Heart left ventricle (tissue), 13 donors: ENCODE results near the gene LRP5.

Experiments
- CTCF ChIP-seq, 12 donors: fragments of 200-600 bp; sonication (generic) in 4 of 12; IDR thresholded peaks; one replicate each; pipeline versions ENCODE4 v1.5.0 to v1.8.0; 2018 to 2022; ENCODE audit warnings: antibody characterized with exemption in 12 of 12, mild to moderate bottlenecking in 5 of 12
- POLR2A ChIP-seq, 2 donors: fragments of 450-650 bp; IDR thresholded peaks; one replicate each; pipeline ENCODE4 v1.6.1; 2017; ENCODE audit warnings: antibody characterized with exemption in 2 of 2, mild to moderate bottlenecking in 2 of 2, moderate library complexity in 2 of 2
- donor health status: ischemic (EF 13 %, LVEDD 7.1; RV severe dilation, severe dysfunction).
- donor health status: DM: no; HTN: yes; CAD: no.
- donor health status: DM: no; HTN: no; CAD: no.
- donor health status: ischemic (EF 25% LVEDD 6.9; RV normal size, moderate dysfunction).
- donor health status: ischemic (EF 25% LVEDD 5.7; RV mildly dilated, moderate dysfunction).
- donor health status: ischemic (EF 35%, LVEDD 5.7; RV mildly dilated, moderate dysfunction).
- donor health status: nonischemic (EF 11% LVEDD 7.7; RV severe dilation, severe dysfunction).
- donor health status: DM: yes; HTN: yes; CAD: no.
- donor health status: PGD.
- donor health status: ischemic (EF 29% LVEDD 5.4; RV normal size, mild dysfunction).
- donor health status: nonischemic (EF 23%, LVEDD 6.1; RV moderate dilation, normal function).

GRCh38 chr11:68347841-68348240 lies 35.5 kb downstream of the LRP5 start:
- TF ChIP-seq CTCF (IDR thresholded peaks at IDR 0.05) = no peak
- TF ChIP-seq POLR2A (IDR thresholded peaks at IDR 0.05) = no peak
